ENCODE data around the gene IFIT5.

The IFIT5 gene

GRCh38 chr10:89458291-89458690 lies 43.9 kb downstream of the IFIT5 start:
- peak; percentile 34 for DNase-seq
- no peak for TF ChIP-seq CTCF (IDR thresholded peaks at IDR 0.05; ENCODE audit: low read depth, low read length, missing control alignments)
- in situ Hi-C loops (cut with HindIII; ENCODE audit: low pct_ligation_motif_present, low sequenced_read_pairs): no loop called here
- Histone ChIP-seq H3K27ac (no peak overlapping the region), H3K27me3 (replicated peaks) (no peaks in the 10 kb centered on the region), H3K4me3 (ENCODE audit: low read depth, low read length) (no peak overlapping the region), H3K36me3 (replicated peaks) (no peaks in the 10 kb centered on the region)

- in situ Hi-C loops (cut with HindIII; ENCODE audit: low pct_ligation_motif_present, low sequenced_read_pairs): no loop called here
- no peak for TF ChIP-seq CTCF (IDR thresholded peaks at IDR 0.05; ENCODE audit: low read depth, low read length, missing control alignments)
- no peak overlapping the region for H3K4me3 ChIP-seq (ENCODE audit: low read depth, low read length)
- DNase-seq: no peak
- no peaks in the 10 kb centered on the region for H3K27me3 ChIP-seq (replicated peaks)
- H3K27ac ChIP-seq: no peak overlapping the region
- no peaks in the 10 kb centered on the region for H3K36me3 ChIP-seq (replicated peaks)
These were observed 44.4 kb downstream of the IFIT5 start for GRCh38 chr10:89458784-89459183.

GRCh38 chr10:89463846-89464537 lies 49.6 kb downstream of the IFIT5 start:
- no peaks in the 10 kb centered on the region for H3K36me3 ChIP-seq (replicated peaks)
- no peaks in the 10 kb centered on the region for H3K27me3 ChIP-seq (replicated peaks)
- no peak overlapping the region for H3K27ac ChIP-seq
- no peak overlapping the region for H3K4me3 ChIP-seq (ENCODE audit: low read depth, low read length)
- DNase-seq: no peak
- TF ChIP-seq CTCF (IDR thresholded peaks at IDR 0.05; ENCODE audit: low read depth, low read length, missing control alignments): no peak
- in situ Hi-C loops (cut with HindIII; ENCODE audit: low pct_ligation_motif_present, low sequenced_read_pairs): no loop called here

GRCh38 chr10:89465196-89465595 lies 50.8 kb downstream of the IFIT5 start:
- H3K36me3 ChIP-seq (replicated peaks): no peaks in the 10 kb centered on the region
- in situ Hi-C loops (cut with HindIII; ENCODE audit: low pct_ligation_motif_present, low sequenced_read_pairs): no loop called here
- no peaks in the 10 kb centered on the region for H3K27me3 ChIP-seq (replicated peaks)
- no peak overlapping the region for H3K4me3 ChIP-seq (ENCODE audit: low read depth, low read length)
- no peak for DNase-seq
- H3K27ac ChIP-seq: no peak overlapping the region
- no peak for TF ChIP-seq CTCF (IDR thresholded peaks at IDR 0.05; ENCODE audit: low read depth, low read length, missing control alignments)

- DNase-seq: peak; percentile 42
- peak; percentile 79 for TF ChIP-seq CTCF (IDR thresholded peaks at IDR 0.05; ENCODE audit: low read depth, low read length, missing control alignments)
- Histone ChIP-seq H3K27me3 (replicated peaks) (no peaks in the 10 kb centered on the region), H3K36me3 (replicated peaks) (no peaks in the 10 kb centered on the region), H3K27ac (no peak overlapping the region), H3K4me3 (ENCODE audit: low read depth, low read length) (no peak overlapping the region)
- in situ Hi-C loops (cut with HindIII; ENCODE audit: low pct_ligation_motif_present, low sequenced_read_pairs): no loop called here
These were observed 52.2 kb downstream of the IFIT5 start for GRCh38 chr10:89466599-89467035.
